Lung (tissue), 12 donors: ENCODE data around the gene ADAMTS13. TPM values are rescaled to one million over a fixed set of nuclear protein-coding genes. Genes with fewer than 3 reads are reported as not detected.

Source experiments
- ATAC-seq: fragments of 200-7000 bp; cut with Tn5 transposase; one replicate; pipeline ENCODE4 v1.9.1; 2020; ENCODE audit warnings: moderate number of reproducible peaks; ENCODE audit not compliant: insufficient read depth, low FRiP score
- DNase-seq, 3 donors: peaks; one replicate each; pipeline ENCODE4 v3.0.0-alpha.2; 2013 to 2017
- H3K27ac ChIP-seq, 2 donors: one replicate each; pipeline ENCODE4 v1.5.1; 2013; ENCODE audit warnings: mild to moderate bottlenecking in 2 of 2, moderate library complexity in 2 of 2, control low read depth in 1 of 2, inconsistent platforms in 1 of 2, low read depth in 1 of 2, low read length in 1 of 2
- H3K27me3 ChIP-seq, 3 donors: one replicate each; pipeline ENCODE4 v1.5.1; 2013; ENCODE audit warnings: low read length in 2 of 3; ENCODE audit not compliant: control insufficient read depth in 3 of 3, insufficient read depth in 3 of 3
- H3K36me3 ChIP-seq, 4 donors: one replicate each; pipeline ENCODE4 v1.5.1; 2013; ENCODE audit warnings: low read length in 4 of 4, mild to moderate bottlenecking in 1 of 4, moderate library complexity in 1 of 4; ENCODE audit not compliant: control insufficient read depth in 4 of 4, insufficient read depth in 4 of 4
- H3K4me1 ChIP-seq, 5 donors: one replicate each; pipeline ENCODE4 v1.5.1; 2013; ENCODE audit warnings: low read length in 5 of 5, mild to moderate bottlenecking in 2 of 5, moderate library complexity in 1 of 5; ENCODE audit not compliant: control insufficient read depth in 5 of 5, insufficient read depth in 5 of 5
- H3K4me3 ChIP-seq: one replicate; pipeline ENCODE4 v1.5.1; 2013; ENCODE audit warnings: mild to moderate bottlenecking, control low read depth, moderate library complexity
- H3K9ac ChIP-seq, 2 donors: one replicate each; pipeline ENCODE4 v1.5.1; 2013; ENCODE audit warnings: low read length in 2 of 2, control low read depth in 1 of 2; ENCODE audit not compliant: insufficient read depth in 1 of 2
- H3K9me3 ChIP-seq, 4 donors: one replicate each; pipeline ENCODE4 v1.5.1; 2013; ENCODE audit warnings: low read length in 3 of 4, mild to moderate bottlenecking in 1 of 4, moderate library complexity in 1 of 4; ENCODE audit not compliant: control insufficient read depth in 4 of 4, insufficient read depth in 3 of 4
- WGBS, 2 donors: extraction: QIAGEN DNeasy Blood & Tissue Kit; methylation state at CpG; one replicate each; pipeline ENCODE4 v1.1.7; 2013; 5-methylcytosine and 5-hydroxymethylcytosine counted together
- polyA plus RNA-seq, 2 donors: library from polyadenylated mRNA; stranded (reverse); fragments of 200-250 nt; gene quantifications; one replicate each; pipeline ENCODE4 v1.2.1, GENCODE V29; 2013
- total RNA-seq, 2 donors: library from RNA; depleted of rRNA in 1 of 2; stranded (reverse); fragments of >200 nt in 1 of 2; gene quantifications; one replicate each; pipeline ENCODE4 v1.2.1, GENCODE V29; 2014 to 2021
- TF ChIP-seq, protein P1 (sequence below): IDR thresholded peaks from 2 replicates; pipeline ENCODE4 v1.5.1; 2012; ENCODE audit warnings: mild to moderate bottlenecking; ENCODE audit errors: control extremely low read depth, extremely low read depth
- donor health status: control.
- donor health status: control.
- donor health status: Bipolar disorder and iron deficiency.
- donor health status: healthy.
- donor health status: DM: yes; HTN: yes; CAD: no.

Gene ADAMTS13
- total and polyA plus RNA-seq, 4 donors = 1.0 to 4.1 (median 2.9) TPM

DNA sequence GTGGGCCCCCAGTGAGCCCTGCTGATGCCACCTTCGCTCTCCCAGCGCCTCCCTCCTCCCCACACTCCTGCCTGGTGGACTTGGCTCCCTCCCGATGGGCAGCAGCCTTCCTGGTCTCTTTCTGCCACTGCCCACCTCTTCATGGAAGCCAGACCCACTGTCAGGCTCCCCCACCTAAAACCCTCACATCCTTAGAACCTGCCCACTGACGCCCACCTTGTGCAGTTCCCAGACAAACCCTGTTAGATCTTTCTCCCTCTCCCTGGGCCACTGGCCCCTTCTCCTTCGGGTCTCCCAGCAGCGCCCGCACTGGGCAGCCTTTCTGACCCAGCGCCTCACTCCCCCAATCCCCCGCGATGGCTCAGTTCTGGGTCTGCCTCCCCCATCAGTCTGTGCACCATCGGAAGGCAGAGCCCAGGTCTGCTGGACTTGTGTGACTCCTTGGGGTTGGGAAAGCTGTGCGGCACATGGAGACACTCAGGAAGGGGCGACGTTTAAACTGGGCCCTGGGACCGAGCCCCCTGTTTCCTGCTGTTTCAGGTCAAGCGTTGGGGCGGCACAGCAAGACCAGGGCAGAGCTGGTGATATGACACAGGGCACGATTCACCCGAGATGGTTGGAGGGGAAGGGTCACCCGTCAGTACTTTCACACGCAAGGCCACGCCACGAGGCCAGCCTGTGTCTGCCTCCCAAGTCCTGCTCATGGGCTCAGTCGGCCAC is 85.2 kb downstream of the ADAMTS13 start:
- Histone ChIP-seq H3K36me3 (no peaks in the 10 kb centered on the region), H3K27ac (peak overlapping the region in 1 of 2 donors; percentile 46), H3K9me3 (peaks cover 0 to 2% (median under 1%) of the 10 kb centered on the region in 4 donors), H3K9ac (no peak overlapping the region), H3K4me1 (peaks cover 0 to 36% (median 11%) of the 10 kb centered on the region in 5 donors), H3K27me3 (no peaks in the 10 kb centered on the region), H3K4me3 (no peak overlapping the region)
- no peak for DNase-seq
- TF ChIP-seq, protein P1, sequence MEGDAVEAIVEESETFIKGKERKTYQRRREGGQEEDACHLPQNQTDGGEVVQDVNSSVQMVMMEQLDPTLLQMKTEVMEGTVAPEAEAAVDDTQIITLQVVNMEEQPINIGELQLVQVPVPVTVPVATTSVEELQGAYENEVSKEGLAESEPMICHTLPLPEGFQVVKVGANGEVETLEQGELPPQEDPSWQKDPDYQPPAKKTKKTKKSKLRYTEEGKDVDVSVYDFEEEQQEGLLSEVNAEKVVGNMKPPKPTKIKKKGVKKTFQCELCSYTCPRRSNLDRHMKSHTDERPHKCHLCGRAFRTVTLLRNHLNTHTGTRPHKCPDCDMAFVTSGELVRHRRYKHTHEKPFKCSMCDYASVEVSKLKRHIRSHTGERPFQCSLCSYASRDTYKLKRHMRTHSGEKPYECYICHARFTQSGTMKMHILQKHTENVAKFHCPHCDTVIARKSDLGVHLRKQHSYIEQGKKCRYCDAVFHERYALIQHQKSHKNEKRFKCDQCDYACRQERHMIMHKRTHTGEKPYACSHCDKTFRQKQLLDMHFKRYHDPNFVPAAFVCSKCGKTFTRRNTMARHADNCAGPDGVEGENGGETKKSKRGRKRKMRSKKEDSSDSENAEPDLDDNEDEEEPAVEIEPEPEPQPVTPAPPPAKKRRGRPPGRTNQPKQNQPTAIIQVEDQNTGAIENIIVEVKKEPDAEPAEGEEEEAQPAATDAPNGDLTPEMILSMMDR = no peak
- 93 to 95% methylated on average over 24 of the region's 24 CpGs for WGBS, 2 donors
- no peak for ATAC-seq

- DNase-seq (no peak), ATAC-seq (no peak)
- peaks cover 0 to 3% (median 0%) of the 10 kb centered on the region in 4 donors for H3K9me3 ChIP-seq
- H3K4me1 ChIP-seq = peaks cover 0 to 43% (median 13%) of the 10 kb centered on the region in 5 donors
- TF ChIP-seq, protein P1 = no peak
- WGBS, 2 donors = 86 to 95% methylated on average over 8 of the region's 8 CpGs
- no peak overlapping the region for H3K9ac ChIP-seq
- no peak overlapping the region for H3K4me3 ChIP-seq
- H3K27me3 ChIP-seq = no peaks in the 10 kb centered on the region
- no peaks in the 10 kb centered on the region for H3K36me3 ChIP-seq
- H3K27ac ChIP-seq = no peak overlapping the region
Measured at GRCh38 chr9:133508046-133508445, 85.9 kb downstream of the ADAMTS13 start.

Other genes starting within 250 kb of the ADAMTS13 start
- not detected for gene OBP2B, start 213.1 kb upstream of the ADAMTS13 start, total RNA-seq
- gene OBP2B, start 213.1 kb upstream of the ADAMTS13 start, polyA plus RNA-seq = not detected
- gene ABO, start 147.2 kb upstream of the ADAMTS13 start, total RNA-seq = 10 to 100 TPM in 1 of 2 donors, 1 to 10 TPM in 1; 3.9 to 23.0 TPM
- gene ABO, start 147.2 kb upstream of the ADAMTS13 start, polyA plus RNA-seq = 10 to 100 TPM in 1 of 2 donors, 1 to 10 TPM in 1; 4.0 to 14.6 TPM
- 10 to 100 TPM; 13.7 to 25.6 TPM for gene SURF6, start 86.2 kb upstream of the ADAMTS13 start, total RNA-seq
- 10 to 100 TPM; 23.0 to 24.5 TPM for gene SURF6, start 86.2 kb upstream of the ADAMTS13 start, polyA plus RNA-seq
- 10 to 100 TPM; 19.3 to 32.0 TPM for gene MED22, start 74.2 kb upstream of the ADAMTS13 start, total RNA-seq
- gene MED22, start 74.2 kb upstream of the ADAMTS13 start, polyA plus RNA-seq = 10 to 100 TPM; 11.4 to 20.9 TPM
- 1,000 to 10,000 TPM; 1,412 to 1,708 TPM for gene RPL7A, start 74.1 kb upstream of the ADAMTS13 start, total RNA-seq
- 1,000 to 10,000 TPM; 2,527 to 3,573 TPM for gene RPL7A, start 74.1 kb upstream of the ADAMTS13 start, polyA plus RNA-seq
- gene SURF1, start 65.9 kb upstream of the ADAMTS13 start, total RNA-seq = 10 to 100 TPM; 14.2 to 41.7 TPM
- gene SURF1, start 65.9 kb upstream of the ADAMTS13 start, polyA plus RNA-seq = 10 to 100 TPM; 73.9 to 75.3 TPM
- 10 to 100 TPM; 11.7 to 30.3 TPM for gene SURF2, start 65.8 kb upstream of the ADAMTS13 start, total RNA-seq
- 10 to 100 TPM; 24.1 to 50.1 TPM for gene SURF2, start 65.8 kb upstream of the ADAMTS13 start, polyA plus RNA-seq
- 100 to 1,000 TPM; 144 to 222 TPM for gene SURF4, start 46.3 kb upstream of the ADAMTS13 start, total RNA-seq
- 100 to 1,000 TPM in 1 of 2 donors, 10 to 100 TPM in 1; 87.4 to 204 TPM for gene SURF4, start 46.3 kb upstream of the ADAMTS13 start, polyA plus RNA-seq
- gene STKLD1, start 46.0 kb upstream of the ADAMTS13 start, total RNA-seq = 1 to 10 TPM in 1 of 2 donors, under 1 TPM in 1; 0.82 to 1.4 TPM
- 1 to 10 TPM in 1 of 2 donors, under 1 TPM in 1; 0.40 to 3.1 TPM for gene STKLD1, start 46.0 kb upstream of the ADAMTS13 start, polyA plus RNA-seq
- 10 to 100 TPM; 20.3 to 20.4 TPM for gene REXO4, start 4.4 kb upstream of the ADAMTS13 start, total RNA-seq
- gene REXO4, start 4.4 kb upstream of the ADAMTS13 start, polyA plus RNA-seq = 10 to 100 TPM; 14.6 to 19.6 TPM
- 10 to 100 TPM; 23.7 to 40.5 TPM for gene CACFD1, start 37.6 kb downstream of the ADAMTS13 start, total RNA-seq
- gene CACFD1, start 37.6 kb downstream of the ADAMTS13 start, polyA plus RNA-seq = 10 to 100 TPM; 18.7 to 46.1 TPM
- gene SLC2A6, start 56.7 kb downstream of the ADAMTS13 start, total RNA-seq = 10 to 100 TPM in 1 of 2 donors, 1 to 10 TPM in 1; 9.3 to 27.8 TPM
- gene SLC2A6, start 56.7 kb downstream of the ADAMTS13 start, polyA plus RNA-seq = 10 to 100 TPM in 1 of 2 donors, 1 to 10 TPM in 1; 8.4 to 49.6 TPM
- not detected for gene MYMK, start 102.6 kb downstream of the ADAMTS13 start, total RNA-seq
- gene MYMK, start 102.6 kb downstream of the ADAMTS13 start, polyA plus RNA-seq = not detected
- 10 to 100 TPM; 11.1 to 20.6 TPM for gene ADAMTSL2, start 112.3 kb downstream of the ADAMTS13 start, total RNA-seq
- 1 to 10 TPM; 6.4 to 9.1 TPM for gene ADAMTSL2, start 112.3 kb downstream of the ADAMTS13 start, polyA plus RNA-seq
- gene FAM163B, start 187.0 kb downstream of the ADAMTS13 start, total RNA-seq = under 1 TPM in 1 of 2 donors, not detected in 1; 0.51 TPM
- under 1 TPM; 0.10 to 0.16 TPM for gene FAM163B, start 187.0 kb downstream of the ADAMTS13 start, polyA plus RNA-seq
- under 1 TPM; 0.06 to 0.48 TPM for gene DBH, start 214.0 kb downstream of the ADAMTS13 start, total RNA-seq
- gene DBH, start 214.0 kb downstream of the ADAMTS13 start, polyA plus RNA-seq = under 1 TPM; 0.08 TPM